ENCODE measurements around the gene BUD13.

Gene BUD13

GRCh38 chr11:116710762-116711161 lies 62.0 kb downstream of the BUD13 start:
- no peak for DNase-seq (ENCODE audit: low read depth)
- no peak for TF ChIP-seq CTCF (IDR thresholded peaks at IDR 0.05; ENCODE audit: control insufficient read depth, extremely low read depth, insufficient read depth)
- H3K4me3 ChIP-seq (ENCODE audit: low read depth, low read length) = no peak overlapping the region

- DNase-seq (ENCODE audit: low read depth) = no peak
- TF ChIP-seq CTCF (IDR thresholded peaks at IDR 0.05; ENCODE audit: control insufficient read depth, extremely low read depth, insufficient read depth) = no peak
- H3K4me3 ChIP-seq (ENCODE audit: low read depth, low read length) = no peak overlapping the region
These were observed 62.6 kb downstream of the BUD13 start for GRCh38 chr11:116710001-116710674.

- no peak for TF ChIP-seq CTCF (IDR thresholded peaks at IDR 0.05; ENCODE audit: control insufficient read depth, extremely low read depth, insufficient read depth)
- H3K4me3 ChIP-seq (ENCODE audit: low read depth, low read length) = no peak overlapping the region
- DNase-seq (ENCODE audit: low read depth) = no peak
These were observed 65.0 kb downstream of the BUD13 start for GRCh38 chr11:116707746-116708145.

GRCh38 chr11:116707161-116707629 lies 65.6 kb downstream of the BUD13 start:
- no peak for DNase-seq (ENCODE audit: low read depth)
- no peak overlapping the region for H3K4me3 ChIP-seq (ENCODE audit: low read depth, low read length)
- no peak for TF ChIP-seq CTCF (IDR thresholded peaks at IDR 0.05; ENCODE audit: control insufficient read depth, extremely low read depth, insufficient read depth)

GRCh38 chr11:116703421-116703820 lies 69.4 kb downstream of the BUD13 start:
- no peak for DNase-seq (ENCODE audit: low read depth)
- no peak for TF ChIP-seq CTCF (IDR thresholded peaks at IDR 0.05; ENCODE audit: control insufficient read depth, extremely low read depth, insufficient read depth)
- no peak overlapping the region for H3K4me3 ChIP-seq (ENCODE audit: low read depth, low read length)

GRCh38 chr11:116702772-116703385 lies 69.9 kb downstream of the BUD13 start:
- no peak for TF ChIP-seq CTCF (IDR thresholded peaks at IDR 0.05; ENCODE audit: control insufficient read depth, extremely low read depth, insufficient read depth)
- no peak overlapping the region for H3K4me3 ChIP-seq (ENCODE audit: low read depth, low read length)
- DNase-seq (ENCODE audit: low read depth) = no peak

Measured in LNCaP clone FGC (cell line).